Activated CD4-positive, alpha-beta T cell treated with anti-CD3 and anti-CD28 coated beads for 4 hours (primary cell): ENCODE results near the gene PLGLB2.
"Not testable (repeated sequence)": the region's sequence is repeated elsewhere in the genome, so short reads cannot be mapped to it uniquely, and the experiment has no call there.

ENCODE experiments used
- DNase-seq, 2 donors: peaks; one replicate each; pipeline ENCODE4 v3.0.0-alpha.2; 2020

PLGLB2 gene

GRCh38 chr2:87747791-87748190, at the start of gene PLGLB2:
Gene PLGLB2 (plus strand): TSS chr2:87748087. CDS start chr2:87748154, 67 bp downstream.
- not testable (repeated sequence) for DNase-seq

GRCh38 chr2:87704572-87705323, 43.1 kb upstream of the PLGLB2 start:
- not testable (repeated sequence) for DNase-seq

GRCh38 chr2:87708368-87708767, 39.5 kb upstream of the PLGLB2 start:
- not testable (repeated sequence) for DNase-seq

GRCh38 chr2:87727940-87728599, 19.8 kb upstream of the PLGLB2 start:
- DNase-seq: not testable (repeated sequence)

- DNase-seq: not testable (repeated sequence)
These were observed 7.0 kb upstream of the PLGLB2 start for GRCh38 chr2:87740928-87741327.

GRCh38 chr2:87742393-87743108, 5.3 kb upstream of the PLGLB2 start:
- not testable (repeated sequence) for DNase-seq

GRCh38 chr2:87743638-87744037, 4.2 kb upstream of the PLGLB2 start:
- not testable (repeated sequence) for DNase-seq

GRCh38 chr2:87745353-87745951, 2.4 kb upstream of the PLGLB2 start:
- DNase-seq: not testable (repeated sequence)

GRCh38 chr2:87748524-87748923, 637 bp downstream of the PLGLB2 start:
- DNase-seq: not testable (repeated sequence)

- DNase-seq: not testable (repeated sequence)
These were observed 2.7 kb downstream of the PLGLB2 start for GRCh38 chr2:87750560-87750959.

- not testable (repeated sequence) for DNase-seq
These were observed 6.9 kb downstream of the PLGLB2 start for GRCh38 chr2:87754759-87755158.
